Loucy (cell line): ENCODE data around the gene SLC4A9.

Source experiments
- H2AFZ ChIP-seq: fragments of 200-600 bp; sonication (generic); 2 replicates; pipeline ENCODE4 v1.6.0; 2016; ENCODE audit warnings: antibody characterized with exemption, mild to moderate bottlenecking, low read length, moderate library complexity
- H3F3A ChIP-seq: fragments of 200-600 bp; 2 replicates; pipeline ENCODE4 v1.6.0; 2016; ENCODE audit warnings: antibody characterized with exemption, low read depth, mild to moderate bottlenecking
- H3K27me3 ChIP-seq: fragments of 200-600 bp; sonication (generic); 2 replicates; pipeline ENCODE4 v1.6.1; 2014; ENCODE audit warnings: low read length, mild to moderate bottlenecking; ENCODE audit not compliant: insufficient read depth, poor library complexity, severe bottlenecking
- H3K36me3 ChIP-seq: fragments of 200-600 bp; sonication (generic); 2 replicates; pipeline ENCODE4 v1.6.1; 2016; ENCODE audit warnings: low read length; ENCODE audit not compliant: insufficient read depth
- H3K4me1 ChIP-seq: fragments of 200-600 bp; sonication (generic); 2 replicates; pipeline ENCODE4 v1.5.1; 2014; ENCODE audit warnings: low read length, mild to moderate bottlenecking; ENCODE audit not compliant: insufficient read depth, poor library complexity, severe bottlenecking
- H3K4me2 ChIP-seq: fragments of 200-600 bp; sonication (generic); 2 replicates; pipeline ENCODE4 v1.6.0; 2014; ENCODE audit warnings: antibody characterized with exemption, low read length, low read depth, mild to moderate bottlenecking; ENCODE audit not compliant: poor library complexity, severe bottlenecking
- H3K4me3 ChIP-seq: fragments of 200-600 bp; sonication (generic); 2 replicates; pipeline ENCODE4 v1.5.1; 2014; ENCODE audit warnings: low read length, mild to moderate bottlenecking, mixed read lengths; ENCODE audit not compliant: poor library complexity, severe bottlenecking
- H3K79me2 ChIP-seq: fragments of 200-600 bp; sonication (generic); 2 replicates; pipeline ENCODE4 v1.6.1; 2014; ENCODE audit warnings: low read length; ENCODE audit not compliant: insufficient read depth
- H3K9ac ChIP-seq: fragments of 200-600 bp; sonication (generic); 2 replicates; pipeline ENCODE4 v1.6.0; 2014; ENCODE audit warnings: mild to moderate bottlenecking, low read depth, low read length, moderate library complexity; ENCODE audit not compliant: poor library complexity, severe bottlenecking
- H3K9me2 ChIP-seq: fragments of 200-600 bp; sonication (generic); replicated peaks from 2 replicates; pipeline ENCODE4 v1.6.1; 2016; ENCODE audit warnings: low read depth, low read length, mixed read lengths
- H3K9me3 ChIP-seq: fragments of 200-600 bp; sonication (generic); 2 replicates; pipeline ENCODE4 v1.6.1; 2014; ENCODE audit warnings: mild to moderate bottlenecking, antibody characterized with exemption, low read length, low read depth; ENCODE audit not compliant: insufficient read depth
- H4K20me1 ChIP-seq: fragments of 200-600 bp; sonication (generic); 2 replicates; pipeline ENCODE4 v1.6.0; 2014; ENCODE audit warnings: antibody characterized with exemption, low read length, mild to moderate bottlenecking; ENCODE audit not compliant: insufficient read depth, poor library complexity, severe bottlenecking
- CTCF ChIP-seq: fragments of 200-600 bp; sonication (generic); conservative IDR thresholded peaks from 2 replicates; pipeline ENCODE4 v1.5.1; 2014; ENCODE audit warnings: mild to moderate bottlenecking, antibody characterized with exemption, low read length
- EZH2phosphoT487 ChIP-seq: fragments of 200-600 bp; IDR thresholded peaks from 2 replicates; pipeline ENCODE4 v1.6.1; 2018; ENCODE audit warnings: antibody characterized with exemption, mild to moderate bottlenecking, moderate library complexity, borderline replicate concordance

The SLC4A9 gene

DNA sequence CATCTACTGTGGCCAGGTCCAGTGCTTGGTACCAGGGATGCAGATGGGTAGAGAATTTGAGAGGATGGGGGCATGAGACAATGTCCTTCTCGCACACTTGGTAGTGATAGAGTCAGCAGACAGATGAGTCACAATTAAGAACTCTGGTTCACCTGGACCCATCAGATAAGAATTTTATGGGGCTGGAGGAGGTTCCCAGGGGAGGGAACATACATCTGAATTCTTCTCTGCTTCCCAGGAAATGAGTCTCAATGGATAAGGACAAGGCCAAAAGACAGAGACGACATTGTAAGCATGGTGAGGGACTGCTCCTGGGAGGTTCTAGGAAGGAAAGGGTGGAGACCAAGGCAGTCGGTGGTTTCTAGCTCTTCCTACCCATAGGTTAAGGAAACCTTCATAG is 5.3 kb downstream of the SLC4A9 start:
- Histone ChIP-seq H3K4me2 (no peak overlapping the region), H3K4me3 (no peak overlapping the region), H3K27me3 (no peaks in the 10 kb centered on the region), H3F3A (no peaks in the 10 kb centered on the region), H2AFZ (no peak overlapping the region), H4K20me1 (no peaks in the 10 kb centered on the region), H3K79me2 (no peaks in the 10 kb centered on the region), H3K9ac (no peak overlapping the region), H3K9me2 (no peaks in the 10 kb centered on the region), H3K4me1 (no peaks in the 10 kb centered on the region), H3K36me3 (no peaks in the 10 kb centered on the region), H3K9me3 (no peaks in the 10 kb centered on the region)
- TF ChIP-seq EZH2phosphoT487 (no peak), CTCF (no peak)

DNA sequence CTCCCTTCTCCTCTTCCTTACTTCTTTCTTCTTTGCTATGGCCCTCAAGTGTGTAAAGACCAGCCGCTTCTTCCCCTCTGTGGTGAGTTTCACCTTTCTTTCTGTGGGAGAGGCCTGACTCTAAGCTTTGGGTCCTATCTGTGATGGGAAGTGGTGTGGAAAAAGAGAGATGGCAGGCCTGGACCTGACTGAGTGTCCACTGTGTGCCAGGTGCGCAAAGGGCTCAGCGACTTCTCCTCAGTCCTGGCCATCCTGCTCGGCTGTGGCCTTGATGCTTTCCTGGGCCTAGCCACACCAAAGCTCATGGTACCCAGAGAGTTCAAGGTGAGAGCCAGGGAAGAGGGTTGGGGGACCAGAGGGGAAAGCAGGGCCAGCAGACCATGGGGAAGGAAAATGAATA is 5.9 kb downstream of the SLC4A9 start:
- Histone ChIP-seq H4K20me1 (no peaks in the 10 kb centered on the region), H2AFZ (no peak overlapping the region), H3K36me3 (no peaks in the 10 kb centered on the region), H3K9me3 (no peaks in the 10 kb centered on the region), H3K9ac (no peak overlapping the region), H3K27me3 (no peaks in the 10 kb centered on the region), H3K9me2 (no peaks in the 10 kb centered on the region), H3K4me3 (no peak overlapping the region), H3K79me2 (no peaks in the 10 kb centered on the region), H3F3A (no peaks in the 10 kb centered on the region), H3K4me2 (no peak overlapping the region), H3K4me1 (no peaks in the 10 kb centered on the region)
- TF ChIP-seq CTCF (no peak), EZH2phosphoT487 (no peak)

DNA sequence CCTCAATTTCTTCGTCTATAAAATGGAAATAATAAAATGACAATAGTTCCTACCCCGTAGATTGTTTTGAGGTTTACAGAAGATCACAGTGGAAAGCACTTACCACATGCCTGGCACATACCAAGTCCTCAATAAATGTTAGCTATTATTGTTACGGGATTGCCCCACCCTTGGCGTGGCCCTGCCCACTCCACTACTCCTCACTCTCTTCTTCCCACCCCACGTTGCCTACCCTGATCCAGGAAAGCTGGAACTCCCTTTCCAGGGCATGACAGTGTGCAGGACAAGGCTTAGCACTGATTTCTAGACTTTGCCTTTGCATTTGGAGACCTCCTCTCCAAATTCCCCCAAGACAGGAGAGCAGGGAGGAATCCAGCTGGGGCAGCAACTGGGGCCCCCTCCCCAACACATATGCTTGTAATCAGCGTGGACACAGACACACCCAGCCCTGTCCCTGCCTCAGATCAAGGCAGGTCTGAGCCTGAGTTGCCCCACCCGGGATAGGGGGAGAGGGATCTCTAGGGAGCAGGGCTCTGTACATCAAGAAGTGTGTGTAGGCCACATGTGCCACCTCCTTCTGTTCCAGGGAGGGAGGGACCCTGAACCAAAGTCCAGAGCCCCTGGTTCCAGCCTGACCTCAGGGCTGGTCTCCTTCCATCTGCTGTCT is 6.7 kb downstream of the SLC4A9 start:
- H3K9ac ChIP-seq, result no peak overlapping the region
- H4K20me1 ChIP-seq, result no peaks in the 10 kb centered on the region
- no peaks in the 10 kb centered on the region for H3K79me2 ChIP-seq
- H2AFZ ChIP-seq, result no peak overlapping the region
- no peaks in the 10 kb centered on the region for H3K4me1 ChIP-seq
- no peak overlapping the region for H3K4me3 ChIP-seq
- no peaks in the 10 kb centered on the region for H3F3A ChIP-seq
- no peaks in the 10 kb centered on the region for H3K36me3 ChIP-seq
- no peak for TF ChIP-seq EZH2phosphoT487
- no peak for TF ChIP-seq CTCF
- no peaks in the 10 kb centered on the region for H3K9me3 ChIP-seq
- no peak overlapping the region for H3K4me2 ChIP-seq
- H3K27me3 ChIP-seq, result no peaks in the 10 kb centered on the region
- no peaks in the 10 kb centered on the region for H3K9me2 ChIP-seq
